Activated CD8-positive, alpha-beta T cell treated with anti-CD3 and anti-CD28 coated beads for 36 hours (primary cell): Measurements from ENCODE around the gene C1orf167. TPM values are rescaled to one million over a fixed set of nuclear protein-coding genes. Genes with fewer than 3 reads are reported as not detected.

Source experiments
- ATAC-seq: fragments of 200-7000 bp; cut with Tn5 transposase; one replicate; pipeline ENCODE4 v1.10.0; 2021; ENCODE audit warnings: mild to moderate bottlenecking, moderate library complexity
- CTCF ChIA-PET: fragments of 350-600 bp; sonication (Branson Sonifier 250); formaldehyde crosslinking; loops from one replicate; lab custom pipeline; 2021; ENCODE audit warnings: antibody characterized with exemption; lab: Charles Lee
- POLR2A ChIA-PET: fragments of 350-600 bp; sonication (Branson Sonifier 250); formaldehyde crosslinking; loops from one replicate; lab custom pipeline; 2021; ENCODE audit warnings: antibody characterized with exemption; lab: Charles Lee
- DNase-seq: peaks from one replicate; pipeline ENCODE4 v3.0.0-alpha.2; 2020
- H3K27ac Mint-ChIP-seq: one replicate; pipeline ENCODE4 v1.8.0; 2021; ENCODE audit warnings: mild to moderate bottlenecking, mixed read lengths
- H3K27me3 Mint-ChIP-seq: one replicate; pipeline ENCODE4 v1.8.0; 2021; ENCODE audit warnings: mixed read lengths
- H3K36me3 Mint-ChIP-seq: one replicate; pipeline ENCODE4 v1.8.0; 2021; ENCODE audit warnings: low read depth, mixed read lengths
- H3K4me1 Mint-ChIP-seq: one replicate; pipeline ENCODE4 v1.8.0; 2021; ENCODE audit warnings: low read depth, mixed read lengths
- H3K4me3 Mint-ChIP-seq: one replicate; pipeline ENCODE4 v1.8.0; 2021; ENCODE audit warnings: mild to moderate bottlenecking, moderate library complexity, mixed read lengths
- H3K9me3 Mint-ChIP-seq: one replicate; pipeline ENCODE4 v1.8.0; 2021; ENCODE audit warnings: mixed read lengths
- CTCF ChIP-seq: fragments of 200-600 bp; IDR thresholded peaks from one replicate; pipeline ENCODE4 v1.8.0; 2022; ENCODE audit warnings: antibody characterized with exemption, mild to moderate bottlenecking
- intact Hi-C: fragments of 100-400 bp; cut with micrococcal nuclease; formaldehyde crosslinking; loops from one replicate; pipeline ENCODE4 v1.10.0; 2022
- total RNA-seq, 2 experiments: library from RNA; stranded (reverse); gene quantifications; one replicate each; pipeline ENCODE4 v1.2.3, GENCODE V29; 2021

Gene C1orf167
- total RNA-seq, 2 experiments from 2014 or later, result not detected

GRCh38 chr1:11779715-11780379, 17.9 kb downstream of the C1orf167 start:
- Mint-ChIP-seq H3K27ac (no peak overlapping the region), H3K4me3 (no peak overlapping the region), H3K27me3 (no peaks in the 10 kb centered on the region), H3K36me3 (no peaks in the 10 kb centered on the region), H3K4me1 (no peaks in the 10 kb centered on the region), H3K9me3 (no peaks in the 10 kb centered on the region)
- ChIA-PET CTCF (no interaction called here), POLR2A (no interaction called here)
- ATAC-seq (no peak), DNase-seq (no peak)
- no peak for TF ChIP-seq CTCF
- intact Hi-C loops, result no loop called here

- H3K4me3 Mint-ChIP-seq, result no peak overlapping the region
- no peaks in the 10 kb centered on the region for H3K36me3 Mint-ChIP-seq
- H3K27me3 Mint-ChIP-seq, result no peaks in the 10 kb centered on the region
- H3K9me3 Mint-ChIP-seq, result no peaks in the 10 kb centered on the region
- peaks cover 3% of the 10 kb centered on the region for H3K4me1 Mint-ChIP-seq
- ChIA-PET CTCF (no interaction called here), POLR2A (no interaction called here)
- DNase-seq, result no peak
- no peak for TF ChIP-seq CTCF
- no peak overlapping the region for H3K27ac Mint-ChIP-seq
- intact Hi-C loops, result no loop called here
- no peak for ATAC-seq
Observed at GRCh38 chr1:11780380-11781147, 18.6 kb downstream of the C1orf167 start.

DNA sequence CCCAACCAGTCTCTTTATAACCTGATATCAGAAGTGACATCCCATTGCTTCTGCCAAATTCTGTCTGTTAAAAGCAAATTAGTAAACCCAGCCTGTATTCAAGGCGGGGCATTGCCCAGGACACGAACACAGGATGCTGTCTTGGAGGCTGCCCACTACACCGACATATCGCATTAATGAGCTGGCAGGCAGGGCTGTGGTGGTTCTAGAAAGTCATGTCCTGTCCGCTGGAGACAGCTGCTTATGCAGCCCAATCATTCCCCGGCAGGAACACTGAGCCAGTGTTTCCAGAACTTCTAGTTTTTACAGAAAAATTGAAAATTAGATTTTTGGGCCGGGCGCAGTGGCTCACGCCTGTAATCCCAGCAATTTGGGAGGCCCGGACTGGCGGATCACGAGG, 19.3 kb downstream of the C1orf167 start:
- CTCF ChIA-PET, result no interaction called here
- no peak for DNase-seq
- Mint-ChIP-seq H3K4me1 (peaks cover 3% of the 10 kb centered on the region), H3K27ac (no peak overlapping the region), H3K9me3 (no peaks in the 10 kb centered on the region), H3K4me3 (no peak overlapping the region), H3K36me3 (no peaks in the 10 kb centered on the region), H3K27me3 (no peaks in the 10 kb centered on the region)
- POLR2A ChIA-PET, result no interaction called here
- intact Hi-C loops, result no loop called here
- no peak for ATAC-seq
- TF ChIP-seq CTCF, result no peak

DNA sequence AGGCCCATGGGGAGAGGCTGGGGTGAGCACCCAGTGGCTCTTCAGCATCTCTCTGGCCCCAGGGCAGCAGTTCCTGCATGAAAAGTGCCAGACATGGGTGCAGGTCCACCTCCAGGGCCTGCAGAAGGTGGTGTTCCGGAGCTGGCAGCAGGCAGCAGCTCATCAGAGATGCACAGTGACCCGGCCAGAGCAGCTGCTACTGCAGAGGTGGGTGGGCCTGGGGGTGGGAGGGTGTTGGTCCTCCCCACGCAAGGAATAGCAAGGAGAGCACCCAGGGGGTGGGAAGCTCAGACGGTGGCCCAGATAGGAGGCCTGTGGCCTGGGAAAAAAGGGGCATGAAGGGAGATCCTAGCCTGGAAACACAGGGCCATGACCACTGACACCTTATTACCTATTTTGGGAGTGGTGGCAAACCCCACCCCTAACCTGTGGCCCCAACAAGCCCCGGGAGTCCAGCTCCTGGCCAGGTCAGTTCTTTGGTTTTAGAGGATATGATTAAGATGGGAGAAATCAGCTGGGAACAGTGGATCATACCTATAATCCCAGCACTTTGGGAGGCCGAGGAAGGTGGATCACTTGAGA, 20.2 kb downstream of the C1orf167 start:
- no peak for ATAC-seq
- Mint-ChIP-seq H3K9me3 (no peaks in the 10 kb centered on the region), H3K36me3 (no peaks in the 10 kb centered on the region), H3K4me3 (no peak overlapping the region), H3K4me1 (peaks cover 3% of the 10 kb centered on the region), H3K27ac (no peak overlapping the region), H3K27me3 (no peaks in the 10 kb centered on the region)
- ChIA-PET POLR2A (interaction anchor here (1.3 kb wide), 1 partner anchor 126 kb away, joined by 4 read pairs; no protein-coding TSS in a partner anchor), CTCF (no interaction called here)
- DNase-seq, result no peak
- TF ChIP-seq CTCF, result no peak
- intact Hi-C loops, result no loop called here

GRCh38 chr1:11783556-11783955, 21.6 kb downstream of the C1orf167 start:
- no peak overlapping the region for H3K27ac Mint-ChIP-seq
- no peaks in the 10 kb centered on the region for H3K36me3 Mint-ChIP-seq
- no peaks in the 10 kb centered on the region for H3K9me3 Mint-ChIP-seq
- POLR2A ChIA-PET, result interaction anchor here (2.3 kb wide), 1 partner anchor 125 kb away, joined by 11 read pairs; no protein-coding TSS in a partner anchor
- CTCF ChIA-PET, result no interaction called here
- DNase-seq, result no peak
- no peak for ATAC-seq
- H3K4me1 Mint-ChIP-seq, result peaks cover 3% of the 10 kb centered on the region
- intact Hi-C loops, result no loop called here
- no peaks in the 10 kb centered on the region for H3K27me3 Mint-ChIP-seq
- no peak for TF ChIP-seq CTCF
- no peak overlapping the region for H3K4me3 Mint-ChIP-seq
